ENCODE data around the gene FUT8. TPM values are rescaled to one million over a fixed set of nuclear protein-coding genes. Genes with fewer than 3 reads are reported as not detected.

Gene FUT8
- total and polyA plus RNA-seq, 2 of the 8 experiments (the other 6 are each of a cell fraction or from before 2014, with no cell fraction given): 10.5 to 25.1 TPM

GRCh38 chr14:65753061-65753460 is 340.5 kb downstream of the FUT8 start:
- ChIA-PET POLR2A (ENCODE audit: partially characterized antibody) (no interaction called here), CTCF (ENCODE audit: partially characterized antibody) (interaction anchor here (0.8 to 1.3 kb wide), 2 partner anchors 11 to 589 kb away, joined by 3 to 4 read pairs; no protein-coding TSS in a partner anchor)
- WGBS, 2 experiments (ENCODE audit: extremely low coverage in 1 of 2, insufficient coverage in 1 of 2, insufficient read length in 1 of 2, insufficient replicate concordance in 2 of 2, low coverage in 1 of 2, low lambda C conversion rate in 2 of 2, missing lambda C conversion rate in 1 of 2): 91% methylated on average over 5 of the region's 5 CpGs; no CpG with 5 or more reads in 1 of the 2 experiments
- no peak overlapping the region for H3K4ac ChIP-seq (replicated peaks; ENCODE audit: insufficient read length, low read depth, low read length)
- no peak overlapping the region for H3K27ac ChIP-seq (ENCODE audit: low read depth, low read length)
- DNase-seq (ENCODE audit: low read depth in 1 of 2, low spot score in 2 of 2): no peak
- H3K14ac ChIP-seq (ENCODE audit: insufficient read length): no peak overlapping the region
- H2BK120ac ChIP-seq (replicated peaks; ENCODE audit: low read depth, low read length): no peak overlapping the region
- H2BK5ac ChIP-seq (ENCODE audit: low read depth, low read length): no peak overlapping the region
- no peaks in the 10 kb centered on the region for H3K27me3 ChIP-seq (replicated peaks in 1 of 4; ENCODE audit: control insufficient read depth in 3 of 4, extremely low read depth in 1 of 4, insufficient read depth in 3 of 4, low read length in 3 of 4)
- no peak overlapping the region for H2AK5ac ChIP-seq (ENCODE audit: low read depth, low read length)
- no peaks in the 10 kb centered on the region for H3K23me2 ChIP-seq (ENCODE audit: low read depth, low read length)
- H2AFZ ChIP-seq (ENCODE audit: low read length): no peak overlapping the region
- no peak overlapping the region for H3K9ac ChIP-seq (replicated peaks in 1 of 4; ENCODE audit: extremely low read depth in 1 of 4, low read depth in 3 of 4, low read length in 3 of 4)
- no peak overlapping the region for H2BK15ac ChIP-seq (ENCODE audit: low read length)
- no peaks in the 10 kb centered on the region for H3K36me3 ChIP-seq (ENCODE audit: control insufficient read depth in 2 of 4, insufficient read depth in 4 of 4, low read length in 3 of 4)
- H2BK12ac ChIP-seq (ENCODE audit: low read depth, low read length): no peak overlapping the region
- H3K79me1 ChIP-seq (ENCODE audit: low read depth, low read length): no peaks in the 10 kb centered on the region
- H3K4me2 ChIP-seq (ENCODE audit: insufficient read depth in 1 of 2, low read depth in 2 of 2, low read length in 2 of 2): no peak overlapping the region
- H4K91ac ChIP-seq (replicated peaks; ENCODE audit: insufficient read length, low read length): no peak overlapping the region
- no peaks in the 10 kb centered on the region for H3K9me3 ChIP-seq (ENCODE audit: insufficient read depth in 2 of 2, low read depth in 1 of 2, low read length in 1 of 2)
- H3K79me2 ChIP-seq (ENCODE audit: control insufficient read depth in 1 of 2, insufficient read depth in 2 of 2, low read length in 2 of 2): no peaks in the 10 kb centered on the region
- no peak overlapping the region for H4K8ac ChIP-seq (ENCODE audit: extremely low read depth, insufficient read depth, low read length)
- FAIRE-seq: no peak
- no peak overlapping the region for H3K56ac ChIP-seq (replicated peaks; ENCODE audit: insufficient read length, low read depth, low read length)
- H3K23ac ChIP-seq (ENCODE audit: insufficient read length): no peak overlapping the region
- no peak overlapping the region for H4K5ac ChIP-seq (ENCODE audit: insufficient read length, low read depth, low read length)
- H4K20me1 ChIP-seq (replicated peaks in 1 of 2; ENCODE audit: control insufficient read depth in 1 of 2, insufficient read depth in 2 of 2, low read length in 2 of 2): no peaks in the 10 kb centered on the region
- no peak overlapping the region for H2BK20ac ChIP-seq (ENCODE audit: low read length)
- no peaks in the 10 kb centered on the region for H3K4me1 ChIP-seq (replicated peaks in 1 of 4; ENCODE audit: control insufficient read depth in 3 of 4, insufficient read depth in 4 of 4, low read length in 3 of 4)
- no peak overlapping the region for H3K18ac ChIP-seq (ENCODE audit: extremely low read depth, low read length)
- TF ChIP-seq NANOG (IDR thresholded peaks at IDR 0.05; ENCODE audit: insufficient read depth, low read depth, low read length, poor library complexity, severe bottlenecking) (no peak), GTF2F1 (IDR thresholded peaks at IDR 0.05; ENCODE audit: borderline replicate concordance, low read depth, low read length) (no peak), SUZ12 (IDR thresholded peaks at IDR 0.05; ENCODE audit: low read length) (no peak), JUND (IDR thresholded peaks at IDR 0.05; ENCODE audit: low read length) (no peak)
- no peak overlapping the region for H3K4me3 ChIP-seq (ENCODE audit: extremely low read depth in 1 of 4, insufficient read depth in 2 of 4, low read depth in 3 of 4, low read length in 4 of 4)

Data from H1 (cell line).